ENCODE data around the gene S100A16.

GRCh38 chr1:153649863-153650235 is 36.9 kb upstream of the S100A16 start:
- TF ChIP-seq CTCF (conservative IDR thresholded peaks at IDR 0.05 in 1 of 2, IDR thresholded peaks at IDR 0.05 in 1 of 2; ENCODE audit: low read depth in 1 of 2, low read length in 2 of 2) (no peak), EZH2 (IDR thresholded peaks at IDR 0.05; ENCODE audit: low read length, missing control alignments) (no peak)
